GM19025 (cell line): Measurements from ENCODE around the gene EFHB.
"Not testable (repeated sequence)": the region's sequence is repeated elsewhere in the genome, so short reads cannot be mapped to it uniquely, and the experiment has no call there.

ENCODE experiments used
- ATAC-seq: cut with Tn5 transposase; IDR thresholded peaks from one replicate; pipeline ENCODE4 v1.9.1; 2021; ENCODE audit warnings: mild to moderate bottlenecking, low read depth, moderate library complexity; ENCODE audit not compliant: unreplicated experiment

EFHB gene

DNA sequence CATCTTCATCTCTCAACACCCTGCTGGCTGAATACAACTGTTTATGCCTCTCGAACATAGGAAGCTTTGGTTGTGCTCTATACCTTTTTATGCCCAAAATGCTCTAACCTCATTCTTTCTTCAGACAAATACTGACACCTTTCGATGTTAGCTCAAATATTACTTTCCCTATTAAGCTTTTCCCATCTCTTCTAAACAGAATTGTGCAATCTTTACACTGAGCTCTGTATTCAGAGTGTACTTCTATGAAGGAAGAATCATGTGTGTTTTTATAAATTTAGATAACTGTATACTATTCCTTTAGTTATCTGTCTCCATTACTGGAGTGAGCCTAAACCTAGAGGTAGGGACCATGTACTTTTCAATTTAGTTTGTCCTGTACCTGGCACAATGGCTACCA, 1.6 kb downstream of the EFHB start:
- no peak for ATAC-seq

DNA sequence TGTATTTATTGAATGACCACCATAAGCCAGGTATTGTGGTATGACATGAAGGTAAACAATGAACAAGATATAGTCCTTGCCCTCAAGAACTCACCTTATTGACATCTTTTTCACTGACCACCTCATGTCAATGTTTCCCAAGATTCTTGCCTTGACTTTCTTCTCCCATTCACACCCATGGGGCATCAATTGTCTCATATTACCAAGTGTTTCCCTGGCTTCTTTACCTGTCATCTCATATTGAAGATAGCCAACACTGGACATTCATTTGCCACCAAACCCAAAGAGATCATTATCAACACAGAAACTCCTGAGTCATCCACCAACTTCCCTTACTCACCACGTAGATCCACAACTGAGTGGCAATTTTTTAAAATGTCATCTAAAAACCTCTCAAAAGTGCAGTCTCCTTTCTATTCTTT, 2.2 kb downstream of the EFHB start:
- ATAC-seq, result peak; percentile 32

DNA sequence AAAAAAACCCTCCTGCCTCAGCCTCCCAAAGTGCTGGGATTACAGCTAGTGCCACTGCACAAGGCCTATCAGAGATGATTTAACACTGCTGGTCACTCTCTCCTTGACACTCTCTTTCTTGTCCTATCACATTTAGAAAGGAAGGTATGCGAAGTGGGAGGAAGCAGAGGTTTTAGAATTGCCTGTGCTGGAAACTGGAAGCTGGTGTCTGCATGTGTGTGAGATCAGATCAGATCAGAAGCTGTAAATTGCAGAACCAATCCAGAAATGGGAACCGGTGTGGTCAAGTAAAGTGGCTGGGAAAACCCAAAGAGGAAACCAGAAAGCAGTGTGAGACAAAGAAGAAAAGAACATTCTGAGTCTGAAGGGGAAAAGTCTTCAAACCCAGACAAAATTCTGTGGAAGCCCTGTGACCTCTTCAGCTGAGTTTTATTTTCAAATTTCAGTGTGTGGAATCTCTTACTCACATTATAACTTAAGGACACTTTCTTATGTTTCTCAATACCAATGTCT, 2.8 kb downstream of the EFHB start:
- ATAC-seq, result peak; percentile 83

DNA sequence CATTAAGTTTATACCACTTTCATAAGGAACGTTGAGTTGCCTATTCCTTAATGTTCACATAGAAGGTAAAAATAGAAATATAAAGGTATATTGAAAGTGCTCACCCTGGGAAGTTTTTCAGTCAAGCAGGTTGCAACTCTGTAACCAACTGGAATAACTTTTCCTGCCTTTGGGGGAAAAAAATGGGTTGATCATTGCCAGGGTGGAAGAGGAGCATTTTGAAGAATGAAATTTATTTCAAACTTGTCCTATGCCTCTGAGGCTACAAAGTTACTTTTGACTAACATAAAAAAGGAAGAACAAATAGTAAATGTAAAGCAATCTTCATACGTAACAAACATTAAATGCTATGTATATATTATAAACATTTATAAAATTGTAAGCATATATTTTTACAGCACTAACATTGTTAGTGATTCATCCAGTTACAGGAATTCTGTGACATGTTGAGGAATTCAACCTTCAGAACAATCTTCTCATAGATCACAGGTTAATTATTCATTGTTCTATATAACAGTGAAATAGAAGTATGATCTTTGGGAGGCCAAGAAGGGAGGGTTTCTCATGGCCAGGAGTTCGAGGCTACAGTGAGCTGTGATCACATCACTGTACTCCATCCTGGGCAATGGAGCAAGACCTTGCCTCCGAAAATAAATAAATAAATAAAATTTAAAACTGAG, 13.5 kb downstream of the EFHB start:
- ATAC-seq, result no peak

DNA sequence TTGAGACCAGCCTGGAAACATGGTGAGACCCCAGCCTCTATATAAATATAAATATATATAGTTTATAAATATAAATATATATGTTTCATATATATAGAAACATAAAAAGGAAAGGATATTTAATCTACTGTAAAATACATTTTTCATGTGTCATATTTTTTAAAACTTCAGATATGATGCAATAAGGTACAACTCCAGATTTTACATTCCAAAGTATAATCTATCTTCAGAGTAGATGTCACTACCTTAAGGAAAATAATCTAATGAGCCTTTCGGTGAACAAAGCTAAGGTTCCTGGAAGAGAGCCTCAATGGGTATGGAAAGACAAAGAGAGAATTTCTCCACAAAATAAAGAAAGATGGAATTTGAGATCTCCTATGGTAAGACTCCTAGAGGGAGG, 16.9 kb downstream of the EFHB start:
- ATAC-seq, result no peak

DNA sequence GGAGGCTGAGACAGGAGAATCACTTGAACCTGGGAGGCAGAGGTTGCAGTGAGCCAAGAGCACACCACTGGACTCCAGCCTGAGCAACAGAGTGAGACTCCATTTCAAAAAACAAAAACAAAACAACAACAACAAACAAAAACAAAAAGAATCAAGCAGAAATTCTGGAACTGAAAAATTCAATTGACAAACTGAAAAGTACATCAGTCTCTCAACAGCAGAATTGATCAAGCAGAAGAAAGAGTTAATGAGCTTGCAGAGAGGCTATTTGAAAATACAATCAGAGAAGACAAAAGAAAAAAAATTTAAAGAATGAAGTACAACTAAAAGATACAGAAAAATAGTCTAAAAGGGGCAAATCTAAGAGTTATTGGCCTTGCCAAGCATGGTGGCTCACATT, 22.6 kb downstream of the EFHB start:
- no peak for ATAC-seq

DNA sequence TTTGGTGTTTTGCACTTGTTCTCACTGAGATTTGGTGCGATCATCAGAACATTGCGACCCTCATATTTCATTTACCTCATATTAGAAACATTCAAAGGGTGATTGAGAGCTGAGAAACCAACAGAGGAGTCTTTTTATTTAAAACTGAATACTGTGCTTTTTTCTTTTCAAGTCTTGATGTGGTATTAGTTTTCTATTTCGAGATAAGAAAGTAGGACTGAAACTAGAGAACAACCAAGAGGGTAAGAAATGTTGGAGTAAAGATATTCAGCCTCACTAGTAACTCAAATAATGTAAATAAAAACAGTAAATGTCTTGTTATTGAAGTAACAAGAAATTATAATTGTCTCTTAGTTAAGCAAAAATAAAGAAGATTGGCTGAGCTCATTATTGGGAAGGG, 26.5 kb downstream of the EFHB start:
- ATAC-seq, result no peak

DNA sequence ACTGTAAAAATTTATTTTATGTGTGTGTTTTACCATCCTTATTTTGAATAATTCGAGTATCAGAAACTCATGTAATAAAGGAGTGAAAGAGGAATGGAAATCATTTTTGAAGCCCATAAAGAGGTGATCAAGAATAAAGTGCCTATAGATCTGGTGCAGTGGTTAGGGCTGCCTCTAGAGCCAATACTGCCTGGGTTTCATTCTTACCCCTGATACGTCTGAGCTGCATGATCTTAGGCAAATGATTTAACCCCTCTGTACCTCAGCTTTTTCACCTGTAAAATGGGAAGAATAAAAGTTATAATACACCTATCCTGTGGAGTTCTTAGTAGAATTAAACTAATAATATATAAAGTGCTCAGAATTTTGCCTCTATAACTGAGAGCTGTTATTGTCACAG, 30.4 kb downstream of the EFHB start:
- no peak for ATAC-seq

DNA sequence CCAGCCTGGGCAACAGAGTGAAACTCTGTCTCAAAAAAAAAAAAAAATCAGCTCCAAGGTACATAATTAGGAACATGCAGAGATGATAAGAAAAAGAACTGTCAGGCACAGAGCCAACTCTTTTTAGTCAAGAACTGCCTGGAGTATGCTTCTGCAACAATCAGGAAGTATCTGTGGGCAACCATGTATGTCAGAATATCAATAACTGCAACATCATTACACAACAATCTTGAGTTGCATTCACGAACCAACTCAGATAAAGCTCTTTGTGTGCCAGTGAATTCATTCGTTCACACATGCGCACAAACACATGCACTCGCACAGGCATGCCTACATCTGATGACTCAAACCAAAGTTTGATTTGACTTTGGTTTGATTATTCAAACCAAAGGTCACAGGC, 32.1 kb downstream of the EFHB start:
- no peak for ATAC-seq

DNA sequence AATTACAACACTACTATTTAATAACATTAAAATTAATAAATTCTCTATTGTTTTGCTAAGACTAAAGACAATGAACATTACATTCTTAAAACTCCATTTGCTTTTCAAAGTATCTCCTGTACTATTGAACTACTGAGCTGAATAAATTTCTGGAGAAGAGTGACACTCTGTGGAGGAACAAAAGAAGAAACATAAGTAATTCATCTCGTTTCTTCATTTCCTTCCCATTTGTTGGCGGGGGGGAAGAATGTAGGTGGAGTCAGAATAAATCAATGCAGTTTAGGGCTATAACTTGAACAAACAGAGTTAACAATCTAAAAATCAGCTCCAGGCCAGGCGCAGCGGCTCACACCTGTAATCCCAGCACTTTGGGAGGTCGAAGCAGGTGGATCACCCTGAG, 32.7 kb downstream of the EFHB start:
- no peak for ATAC-seq

DNA sequence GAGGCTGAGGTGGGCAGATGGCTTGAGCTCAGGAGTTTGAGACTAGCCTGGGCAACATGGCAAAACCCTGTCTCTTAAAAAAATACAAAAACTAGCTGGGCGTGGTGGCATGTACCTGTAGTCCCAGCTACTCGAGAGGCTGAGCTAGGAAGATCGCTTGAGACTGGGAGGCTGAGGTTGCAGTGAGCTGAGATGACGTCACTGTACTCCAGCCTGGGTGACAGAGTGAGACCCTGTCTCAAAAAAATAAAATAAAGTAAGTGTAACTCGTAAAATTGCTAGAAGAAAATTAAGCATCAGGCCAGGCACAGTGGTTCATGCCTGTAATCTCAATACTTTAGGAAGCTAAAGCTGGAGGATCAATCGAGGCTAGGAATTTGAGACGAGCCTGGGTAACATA, 34.2 kb downstream of the EFHB start:
- ATAC-seq, result not testable (repeated sequence)

DNA sequence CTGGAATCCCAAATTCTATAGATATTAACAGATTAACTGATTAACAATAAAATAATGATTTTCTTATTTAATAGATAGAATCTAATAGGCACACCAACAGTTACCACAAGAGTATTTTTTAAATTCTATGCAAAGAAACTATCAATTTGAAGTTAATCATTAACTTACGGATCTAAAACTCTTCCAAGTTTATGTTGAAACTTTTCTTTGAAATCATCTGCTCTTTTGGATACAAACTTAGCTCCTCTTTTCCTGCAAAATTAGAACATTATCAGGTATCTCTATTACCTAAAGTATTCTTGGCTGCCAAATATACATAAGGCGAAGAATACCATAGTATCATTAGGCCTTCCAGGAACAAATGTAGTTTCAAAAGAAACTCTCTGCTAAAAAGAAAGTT, 34.8 kb downstream of the EFHB start:
- no peak for ATAC-seq

DNA sequence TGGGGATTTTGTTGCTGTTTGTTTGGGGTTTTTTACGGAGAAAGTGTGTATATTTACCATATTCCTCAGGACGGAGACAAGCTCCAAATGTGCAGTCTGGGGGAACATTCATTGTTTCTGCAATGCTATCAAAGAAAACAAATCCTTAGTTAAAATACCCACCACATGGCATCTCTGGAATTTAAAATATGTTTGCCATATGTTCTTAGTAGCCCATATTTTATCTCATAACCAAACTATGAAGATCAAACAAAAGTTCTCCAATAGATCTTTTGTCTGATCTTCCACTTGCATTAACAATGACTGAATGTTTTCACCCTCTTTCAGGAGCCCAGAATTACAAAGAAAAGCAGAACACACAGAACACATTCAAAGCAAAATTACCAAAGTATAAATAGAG, 35.3 kb downstream of the EFHB start:
- ATAC-seq, result no peak

DNA sequence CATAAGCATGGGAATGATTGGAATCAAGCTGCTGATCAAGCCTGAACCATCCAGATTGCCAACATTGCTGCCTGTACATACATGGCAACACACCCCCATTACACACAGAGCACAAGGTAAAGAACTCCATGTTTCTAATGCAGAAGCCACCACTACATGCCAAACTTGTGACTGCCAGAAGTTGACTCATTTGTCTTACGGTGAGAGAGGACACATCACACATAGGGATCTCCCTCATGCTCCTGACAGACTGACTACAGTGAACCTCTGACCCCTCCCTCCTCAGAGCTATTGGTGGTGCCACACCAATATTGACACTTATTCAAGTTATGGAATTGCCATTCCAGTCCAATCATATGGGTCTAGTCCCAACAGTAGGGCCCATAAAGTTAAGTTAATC, 42.3 kb downstream of the EFHB start:
- ATAC-seq, result no peak

DNA sequence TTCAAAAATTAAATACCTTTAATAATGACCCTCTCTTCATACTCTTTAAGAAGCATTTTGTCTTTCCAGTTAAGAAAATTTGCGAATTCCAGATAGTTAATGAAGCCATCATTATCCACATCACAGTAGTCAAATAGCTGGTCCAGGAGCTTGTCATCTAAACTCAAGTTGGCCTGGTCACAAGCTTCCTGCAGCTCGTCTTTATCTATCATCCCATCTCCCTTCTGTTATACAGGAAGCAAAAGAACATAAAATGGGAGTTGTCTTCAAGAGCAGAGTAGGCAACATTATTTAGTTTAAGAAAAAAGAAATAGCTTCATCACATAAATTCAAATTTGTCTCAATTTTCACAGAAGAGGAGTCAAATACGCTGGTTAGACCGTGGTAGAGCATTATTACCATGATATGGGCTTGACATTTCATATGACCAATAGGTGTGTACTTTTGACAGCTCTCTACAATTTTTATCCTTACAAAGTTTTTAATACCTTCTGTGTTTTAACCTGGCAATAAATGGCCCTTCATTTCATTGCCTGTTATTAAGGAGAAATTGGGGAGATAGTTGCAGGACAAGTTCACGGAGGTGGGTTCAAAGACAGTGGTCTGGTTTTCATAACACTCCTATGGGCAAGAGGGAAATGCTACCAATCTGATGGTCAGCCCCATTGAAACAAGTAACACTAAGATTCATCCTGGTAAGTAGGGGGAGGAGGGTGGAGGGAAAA, 45.4 kb downstream of the EFHB start:
- ATAC-seq, result no peak

DNA sequence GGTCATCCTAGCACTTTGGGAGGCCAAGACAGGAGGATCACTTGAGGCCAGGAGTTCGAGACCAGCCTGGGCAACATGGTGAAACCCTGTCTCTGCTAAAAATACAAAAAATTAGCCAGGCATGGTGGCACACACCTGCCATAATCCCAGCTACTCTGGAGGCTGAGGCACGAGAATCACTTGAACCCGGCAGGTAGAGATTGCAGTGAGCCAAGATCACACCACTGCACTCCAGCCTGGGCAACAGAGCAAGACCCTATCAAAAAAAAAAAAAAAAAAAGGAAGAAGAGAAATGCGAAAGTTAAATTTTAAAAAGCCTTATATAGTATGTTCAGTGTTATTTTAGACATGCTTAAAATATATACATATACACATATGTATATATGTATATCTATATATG, 46.9 kb downstream of the EFHB start:
- ATAC-seq, result not testable (repeated sequence)

DNA sequence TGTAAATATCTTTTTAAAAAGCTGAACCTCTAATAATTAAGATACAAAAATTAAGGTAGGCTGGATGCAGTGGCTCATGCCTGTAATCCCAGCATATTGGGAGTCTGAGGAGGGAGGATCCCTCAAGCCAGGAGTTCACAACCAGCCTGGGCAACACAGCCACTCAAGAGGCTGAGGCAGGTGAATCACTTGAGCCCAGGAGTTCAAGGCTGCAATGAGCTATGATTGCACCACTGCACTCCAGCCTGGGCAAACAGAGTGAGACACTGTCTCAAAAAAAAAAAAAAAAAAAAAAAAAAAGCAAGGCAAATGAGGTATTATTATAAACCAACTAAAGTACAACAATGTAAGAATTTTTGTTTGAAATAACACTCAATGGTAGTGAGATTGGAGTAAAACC, 47.6 kb downstream of the EFHB start:
- no peak for ATAC-seq

DNA sequence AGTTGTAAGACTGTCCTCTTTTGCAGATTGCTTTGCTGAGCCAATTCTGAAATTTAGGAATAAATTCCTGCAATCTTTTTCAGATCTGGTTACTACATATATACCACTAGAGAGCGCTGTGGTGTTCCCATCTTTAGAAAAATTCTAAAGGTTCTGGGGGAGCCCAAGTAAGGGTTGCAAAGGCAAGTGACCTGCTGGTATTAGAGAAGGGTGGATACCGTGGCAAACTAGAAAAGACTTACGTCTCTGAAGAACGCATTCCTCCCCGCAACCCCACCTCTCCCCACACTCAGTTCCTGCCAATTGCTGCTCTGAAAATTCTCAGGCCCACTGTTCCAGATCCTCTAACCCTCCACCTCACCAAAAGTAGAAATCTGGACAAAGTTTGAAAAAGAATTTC, 48.5 kb downstream of the EFHB start:
- ATAC-seq, result no peak

DNA sequence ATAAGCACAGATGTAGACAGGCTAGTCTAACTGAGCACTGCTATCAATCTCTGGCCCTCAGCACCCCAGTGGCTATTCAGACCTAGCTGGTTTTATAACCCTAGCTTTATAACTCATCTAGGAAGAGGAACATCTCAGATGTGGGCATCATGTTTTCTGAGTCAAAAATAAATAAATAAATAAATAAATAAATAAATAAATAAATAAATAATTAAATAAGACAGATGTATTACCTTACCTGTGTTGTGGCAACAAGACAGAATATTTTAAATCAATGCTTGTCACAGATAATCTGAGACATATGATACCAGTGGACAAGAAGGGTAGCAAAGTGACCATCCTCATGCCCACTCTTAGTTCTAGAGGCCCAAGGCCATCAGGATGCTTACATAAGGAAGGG, 52.2 kb downstream of the EFHB start:
- no peak for ATAC-seq

DNA sequence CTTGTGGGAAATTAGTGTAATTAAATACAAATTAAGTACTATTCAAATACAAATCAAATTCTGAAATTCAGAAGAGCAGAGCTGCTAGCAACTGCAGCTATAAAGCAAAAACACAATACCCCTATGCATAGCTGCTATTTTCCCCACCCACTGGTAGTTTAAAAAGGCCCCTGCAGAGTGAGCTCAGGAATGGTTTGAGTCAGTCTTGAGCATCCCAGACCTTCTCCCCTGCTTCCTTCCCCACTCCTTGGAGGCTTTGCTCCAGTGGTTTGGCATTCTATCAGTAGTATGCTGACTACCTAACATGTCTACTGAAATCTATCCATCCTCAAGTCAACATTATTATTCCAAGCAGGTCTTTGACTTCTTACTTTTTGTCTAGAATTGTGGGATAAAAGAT, 53.0 kb downstream of the EFHB start:
- ATAC-seq, result no peak

DNA sequence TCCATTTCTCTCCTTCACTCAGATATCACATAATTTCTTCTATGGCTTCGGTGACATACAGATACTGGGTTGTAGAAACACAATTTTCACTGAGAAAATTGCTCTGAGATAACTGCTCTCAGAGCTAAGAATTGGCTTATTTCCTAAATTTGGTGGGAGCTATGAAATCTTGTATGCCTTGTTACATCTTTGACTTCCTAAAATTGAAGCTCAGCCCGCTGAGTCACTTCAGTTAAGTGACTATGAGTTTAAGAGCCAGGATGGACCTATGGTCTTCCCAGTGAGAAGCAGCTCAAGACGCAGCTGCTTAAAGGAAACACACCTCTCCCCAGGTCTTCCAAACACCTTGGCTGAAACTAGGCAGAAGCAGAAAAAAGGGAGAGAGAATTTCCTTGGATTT, 56.4 kb downstream of the EFHB start:
- ATAC-seq, result no peak

DNA sequence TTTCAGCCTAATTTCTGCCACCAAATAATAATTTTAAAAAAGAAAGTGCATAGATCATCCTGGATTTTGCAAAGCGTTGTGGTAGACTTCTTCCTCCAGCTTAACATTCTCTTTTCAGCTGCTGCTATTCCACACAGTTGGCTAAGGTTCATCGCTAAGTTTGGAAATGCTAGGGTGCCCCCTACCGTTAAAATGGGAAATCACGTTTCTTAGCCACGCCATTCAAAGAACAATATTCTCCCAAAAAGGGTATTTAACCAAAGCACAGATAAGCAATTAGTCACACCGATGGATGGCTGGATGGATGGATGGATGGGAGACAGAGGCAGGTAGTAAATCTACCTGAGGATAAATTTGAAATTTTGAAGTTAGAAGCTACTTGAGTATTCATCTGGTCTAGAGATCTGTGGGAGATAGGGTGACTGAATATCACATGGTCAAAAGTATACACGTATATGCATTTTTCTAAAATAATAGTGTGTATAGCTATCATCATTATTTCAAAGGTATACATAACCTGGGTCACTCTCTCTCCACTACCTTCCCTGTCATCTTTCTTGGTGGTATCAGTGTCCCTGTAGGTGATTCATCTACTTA, 67.2 kb downstream of the EFHB start:
- ATAC-seq, result peak; percentile 90
